WERI-Rb-1 (cell line): ENCODE measurements around the gene PLA2G2C.

ENCODE experiments used
- DNase-seq: peaks from one replicate; pipeline ENCODE4 v3.0.0-alpha.2; 2020
- H3K27ac ChIP-seq: fragments of 250-450 bp; sonication (Bioruptor Pico); 2 replicates; pipeline ENCODE4 v1.5.1; 2020; ENCODE audit warnings: mild to moderate bottlenecking, moderate library complexity
- H3K27me3 ChIP-seq: fragments of 250-450 bp; sonication (Bioruptor Pico); 2 replicates; pipeline ENCODE4 v1.5.1; 2021; ENCODE audit warnings: mild to moderate bottlenecking, low read depth, moderate library complexity; ENCODE audit not compliant: insufficient read depth, severe bottlenecking
- H3K36me3 ChIP-seq: fragments of 250-450 bp; sonication (Bioruptor Pico); 2 replicates; pipeline ENCODE4 v1.5.1; 2020; ENCODE audit warnings: mild to moderate bottlenecking, moderate library complexity
- H3K4me3 ChIP-seq: 2 replicates; pipeline ENCODE4 v1.5.1; 2011; ENCODE audit warnings: low read depth, mild to moderate bottlenecking, control low read depth, low read length
- H3K9me3 ChIP-seq: fragments of 250-450 bp; sonication (Bioruptor Pico); 2 replicates; pipeline ENCODE4 v1.5.1; 2021; ENCODE audit warnings: mild to moderate bottlenecking, moderate library complexity; ENCODE audit not compliant: severe bottlenecking
- TF ChIP-seq, protein P1 (sequence below): IDR thresholded peaks from 2 replicates; pipeline ENCODE4 v1.5.1; 2011; ENCODE audit warnings: low read depth, mild to moderate bottlenecking, control low read depth, inconsistent platforms, low read length

The PLA2G2C gene

DNA sequence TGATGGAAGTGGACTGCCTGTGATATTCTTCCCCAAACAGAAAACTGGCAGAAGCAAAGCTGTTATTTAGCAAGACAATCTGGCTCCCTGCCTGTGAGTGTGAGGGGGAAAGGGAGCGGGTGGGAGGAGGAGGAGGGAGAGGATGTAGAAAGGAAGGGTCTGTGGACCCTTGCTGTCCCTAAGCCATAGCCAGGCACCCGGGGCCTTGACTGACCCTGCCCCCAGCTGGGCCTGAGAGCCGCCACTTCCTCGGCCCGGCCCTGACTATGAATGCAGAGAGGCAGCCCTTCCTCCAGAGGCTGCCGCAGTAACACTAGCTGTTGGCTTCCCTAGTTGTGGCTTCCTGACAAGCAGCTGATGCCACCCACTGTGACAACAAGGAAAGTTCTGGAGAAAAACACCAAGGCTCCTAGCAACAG, 33.3 kb downstream of the PLA2G2C start:
- TF ChIP-seq, protein P1, sequence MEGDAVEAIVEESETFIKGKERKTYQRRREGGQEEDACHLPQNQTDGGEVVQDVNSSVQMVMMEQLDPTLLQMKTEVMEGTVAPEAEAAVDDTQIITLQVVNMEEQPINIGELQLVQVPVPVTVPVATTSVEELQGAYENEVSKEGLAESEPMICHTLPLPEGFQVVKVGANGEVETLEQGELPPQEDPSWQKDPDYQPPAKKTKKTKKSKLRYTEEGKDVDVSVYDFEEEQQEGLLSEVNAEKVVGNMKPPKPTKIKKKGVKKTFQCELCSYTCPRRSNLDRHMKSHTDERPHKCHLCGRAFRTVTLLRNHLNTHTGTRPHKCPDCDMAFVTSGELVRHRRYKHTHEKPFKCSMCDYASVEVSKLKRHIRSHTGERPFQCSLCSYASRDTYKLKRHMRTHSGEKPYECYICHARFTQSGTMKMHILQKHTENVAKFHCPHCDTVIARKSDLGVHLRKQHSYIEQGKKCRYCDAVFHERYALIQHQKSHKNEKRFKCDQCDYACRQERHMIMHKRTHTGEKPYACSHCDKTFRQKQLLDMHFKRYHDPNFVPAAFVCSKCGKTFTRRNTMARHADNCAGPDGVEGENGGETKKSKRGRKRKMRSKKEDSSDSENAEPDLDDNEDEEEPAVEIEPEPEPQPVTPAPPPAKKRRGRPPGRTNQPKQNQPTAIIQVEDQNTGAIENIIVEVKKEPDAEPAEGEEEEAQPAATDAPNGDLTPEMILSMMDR = no peak
- H3K36me3 ChIP-seq = no peaks in the 10 kb centered on the region
- H3K27me3 ChIP-seq = peaks cover 5% of the 10 kb centered on the region
- no peak overlapping the region for H3K4me3 ChIP-seq
- no peak overlapping the region for H3K27ac ChIP-seq
- H3K9me3 ChIP-seq = no peaks in the 10 kb centered on the region
- DNase-seq = no peak

DNA sequence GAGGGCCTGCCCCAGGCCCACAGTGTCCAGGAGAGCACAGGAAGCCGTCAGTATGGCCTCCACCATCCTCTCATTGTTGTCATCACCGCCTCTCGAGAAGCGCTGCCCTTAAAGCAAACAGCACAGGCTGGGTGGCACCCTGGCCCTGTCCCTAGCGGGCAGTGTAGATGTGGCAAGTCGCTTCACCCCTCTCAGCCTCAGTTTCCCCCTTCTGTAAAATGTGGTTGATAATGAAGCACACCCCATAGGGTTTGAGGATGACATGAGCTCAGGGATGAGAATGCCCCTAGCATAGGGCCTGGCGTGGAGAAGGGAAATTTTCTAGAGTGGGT, 33.8 kb downstream of the PLA2G2C start:
- Histone ChIP-seq H3K9me3 (no peaks in the 10 kb centered on the region), H3K27ac (no peak overlapping the region), H3K36me3 (no peaks in the 10 kb centered on the region), H3K27me3 (peaks cover under 1% of the 10 kb centered on the region), H3K4me3 (no peak overlapping the region)
- TF ChIP-seq, protein P1 = no peak
- DNase-seq = no peak

DNA sequence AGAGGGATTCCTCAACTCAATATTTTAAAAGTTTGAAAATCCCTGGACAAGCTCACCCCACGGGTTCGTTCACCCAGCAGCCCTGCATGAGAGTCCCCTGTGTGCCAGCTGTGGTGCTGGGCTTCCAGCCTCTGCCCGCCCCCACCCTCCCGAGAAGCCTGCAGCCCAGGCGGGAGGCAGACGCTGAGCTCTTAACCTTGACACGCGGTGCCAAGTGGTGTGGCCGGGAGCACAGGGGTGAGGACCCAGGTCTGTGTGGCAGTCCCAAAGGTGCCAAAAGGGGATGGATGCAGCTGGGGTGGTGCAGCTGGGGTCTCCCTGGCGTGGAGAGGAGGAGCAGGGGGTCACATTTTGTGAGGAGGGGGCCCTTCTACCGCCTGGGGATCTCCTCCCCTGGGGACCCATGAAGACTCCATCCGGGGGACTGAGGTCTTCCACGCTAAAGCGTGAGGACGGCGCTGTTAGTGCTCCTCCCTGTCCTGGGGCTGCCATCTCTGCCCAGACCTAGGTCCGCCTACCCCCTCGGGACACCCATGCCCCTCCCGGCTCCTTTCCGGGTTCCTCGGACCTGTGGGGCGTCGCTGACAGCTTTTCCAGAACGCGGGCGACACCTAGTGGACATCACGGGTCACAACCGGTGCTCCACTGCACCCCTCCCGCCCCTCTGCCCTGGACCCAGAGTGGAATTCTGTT, 34.3 kb downstream of the PLA2G2C start:
- DNase-seq = peak; percentile 81
- no peaks in the 10 kb centered on the region for H3K9me3 ChIP-seq
- H3K27ac ChIP-seq = no peak overlapping the region
- H3K4me3 ChIP-seq = peak overlapping the region; percentile 20
- no peaks in the 10 kb centered on the region for H3K36me3 ChIP-seq
- TF ChIP-seq, protein P1 = peak; percentile 91
- H3K27me3 ChIP-seq = no peaks in the 10 kb centered on the region

DNA sequence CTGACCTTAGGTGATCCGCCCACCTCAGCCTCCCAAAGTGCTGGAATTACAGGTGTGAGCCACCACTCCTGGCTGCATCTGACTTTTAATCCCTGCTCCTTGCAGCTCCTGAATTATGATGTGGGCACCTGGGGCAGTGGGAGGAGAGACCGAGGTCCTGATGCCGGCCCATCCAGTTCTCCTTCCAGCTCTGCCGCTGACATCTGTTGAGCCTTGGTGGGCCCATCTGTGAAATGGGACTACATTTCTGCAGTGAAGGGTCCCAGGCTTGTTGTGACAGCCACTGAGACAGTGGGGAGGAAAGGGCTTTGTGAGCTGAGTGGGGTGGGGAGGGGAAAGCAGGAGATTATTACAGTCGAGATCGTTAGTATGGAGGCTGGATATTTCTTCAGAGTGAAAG, 35.3 kb downstream of the PLA2G2C start:
- TF ChIP-seq, protein P1 = no peak
- no peak overlapping the region for H3K27ac ChIP-seq

DNA sequence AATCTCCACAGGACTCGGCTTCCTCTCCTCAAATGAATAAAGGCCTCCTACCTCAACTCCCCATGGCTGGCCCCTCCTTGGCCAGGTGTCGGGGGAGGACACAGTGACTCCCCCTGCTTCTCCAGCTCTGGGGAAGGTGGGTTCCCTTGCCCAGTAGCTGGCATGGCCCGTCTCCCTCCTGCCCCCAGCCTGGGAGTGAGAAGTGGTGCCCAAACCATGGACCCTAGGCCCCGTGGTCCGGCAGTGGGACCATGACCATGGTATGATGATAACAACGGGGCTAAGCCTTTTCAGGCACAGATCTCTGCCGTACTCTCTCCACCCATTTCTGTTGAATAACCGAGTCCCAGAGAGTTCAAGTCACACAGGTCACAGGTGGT, 36.0 kb downstream of the PLA2G2C start:
- no peak for DNase-seq
- no peak overlapping the region for H3K4me3 ChIP-seq
- no peak overlapping the region for H3K27ac ChIP-seq
- no peaks in the 10 kb centered on the region for H3K27me3 ChIP-seq
- no peaks in the 10 kb centered on the region for H3K9me3 ChIP-seq
- H3K36me3 ChIP-seq = no peaks in the 10 kb centered on the region
- TF ChIP-seq, protein P1 = no peak

More for the DNA sequence above, 35.3 kb downstream of the PLA2G2C start:
- no peak for DNase-seq
- no peak overlapping the region for H3K4me3 ChIP-seq
- no peaks in the 10 kb centered on the region for H3K36me3 ChIP-seq
- H3K9me3 ChIP-seq = no peaks in the 10 kb centered on the region
- no peaks in the 10 kb centered on the region for H3K27me3 ChIP-seq
